WTC11 (cell line): Measurements from ENCODE around the gene CRCP. TPM values are rescaled to one million over a fixed set of nuclear protein-coding genes. Genes with fewer than 3 reads are reported as not detected.

Experiments used
- ATAC-seq: fragments of 200-7000 bp; cut with Tn5 transposase; 2 replicates; pipeline ENCODE4 v1.10.0; 2021; ENCODE audit warnings: mild to moderate bottlenecking, moderate library complexity
- CTCF ChIA-PET: fragments of 300-600 bp; sonication (Branson Sonifier 250); formaldehyde crosslinking; loops from one replicate; lab custom pipeline; 2021; ENCODE audit warnings: antibody characterized with exemption; lab: Charles Lee
- POLR2A ChIA-PET: fragments of 350-600 bp; sonication (Branson Sonifier 250); formaldehyde crosslinking; loops from one replicate; lab custom pipeline; 2021; ENCODE audit warnings: antibody characterized with exemption; lab: Charles Lee
- DNase-seq: peaks from one replicate; pipeline ENCODE4 v3.0.0; 2021; ENCODE audit warnings: low spot score
- H3K27ac Mint-ChIP-seq: 2 replicates; pipeline ENCODE4 v1.8.0; 2021; ENCODE audit warnings: mixed read lengths
- H3K27me3 Mint-ChIP-seq: 2 replicates; pipeline ENCODE4 v1.8.0; 2021; ENCODE audit warnings: low read depth, mild to moderate bottlenecking, moderate library complexity, mixed read lengths
- H3K36me3 Mint-ChIP-seq: 2 replicates; pipeline ENCODE4 v1.8.0; 2021; ENCODE audit warnings: mixed read lengths
- H3K4me1 Mint-ChIP-seq: 2 replicates; pipeline ENCODE4 v1.8.0; 2022; ENCODE audit warnings: mixed read lengths
- H3K4me3 Mint-ChIP-seq: 2 replicates; pipeline ENCODE4 v1.8.0; 2021; ENCODE audit warnings: mild to moderate bottlenecking, moderate library complexity, mixed read lengths
- H3K9me3 Mint-ChIP-seq: 2 replicates; pipeline ENCODE4 v1.8.0; 2021; ENCODE audit warnings: mixed read lengths
- AR ChIP-seq: fragments of 250-450 bp; sonication (Bioruptor Pico); IDR thresholded peaks from 2 replicates; pipeline ENCODE4 v1.9.0; 2021; ENCODE audit warnings: mild to moderate bottlenecking
- ATF1 ChIP-seq: sonication (generic); formaldehyde crosslinking; IDR thresholded peaks from 2 replicates; pipeline ENCODE4 v1.8.1; 2023; ENCODE audit warnings: mild to moderate bottlenecking, moderate library complexity, missing genetic modification reagents
- ATF2 ChIP-seq: sonication (generic); formaldehyde crosslinking; IDR thresholded peaks from 2 replicates; pipeline ENCODE4 v1.8.1; 2022; ENCODE audit warnings: low read depth, missing genetic modification reagents, borderline replicate concordance
- ATF6 ChIP-seq: sonication (generic); formaldehyde crosslinking; IDR thresholded peaks from 2 replicates; pipeline ENCODE4 v1.8.1; 2023; ENCODE audit warnings: mild to moderate bottlenecking, missing genetic modification reagents
- ELF4 ChIP-seq: sonication (generic); formaldehyde crosslinking; IDR thresholded peaks from 2 replicates; pipeline ENCODE4 v1.8.1; 2022; ENCODE audit warnings: low read depth, mild to moderate bottlenecking, moderate library complexity, missing genetic modification reagents
- ETV6 ChIP-seq: sonication (generic); formaldehyde crosslinking; IDR thresholded peaks from 2 replicates; pipeline ENCODE4 v1.8.1; 2022; ENCODE audit warnings: mild to moderate bottlenecking, missing genetic modification reagents
- FOXP4 ChIP-seq: sonication (generic); formaldehyde crosslinking; IDR thresholded peaks from 2 replicates; pipeline ENCODE4 v1.8.0; 2022; ENCODE audit warnings: mild to moderate bottlenecking, missing genetic modification reagents
- IRF2 ChIP-seq: sonication (generic); formaldehyde crosslinking; IDR thresholded peaks from 2 replicates; pipeline ENCODE4 v1.8.0; 2022; ENCODE audit warnings: low read depth, missing genetic modification reagents, borderline replicate concordance
- JAZF1 ChIP-seq: fragments of 250-450 bp; sonication (Bioruptor Pico); IDR thresholded peaks from 2 replicates; pipeline ENCODE4 v1.9.0; 2021; ENCODE audit warnings: moderate library complexity, mild to moderate bottlenecking, inconsistent platforms
- MAX ChIP-seq: sonication (generic); formaldehyde crosslinking; IDR thresholded peaks from 2 replicates; pipeline ENCODE4 v1.8.0; 2022; ENCODE audit warnings: mild to moderate bottlenecking, missing genetic modification reagents
- NR1H2 ChIP-seq: sonication (generic); formaldehyde crosslinking; IDR thresholded peaks from 2 replicates; pipeline ENCODE4 v1.9.0; 2021; ENCODE audit warnings: mild to moderate bottlenecking, moderate library complexity, missing genetic modification reagents
- PRDM15 ChIP-seq: sonication (generic); formaldehyde crosslinking; IDR thresholded peaks from 2 replicates; pipeline ENCODE4 v1.8.0; 2022; ENCODE audit warnings: missing genetic modification reagents
- SMAD3 ChIP-seq: sonication (generic); formaldehyde crosslinking; IDR thresholded peaks from 2 replicates; pipeline ENCODE4 v1.8.0; 2022; ENCODE audit warnings: missing genetic modification reagents, mild to moderate bottlenecking, borderline replicate concordance
- USF2 ChIP-seq: sonication (generic); formaldehyde crosslinking; IDR thresholded peaks from 2 replicates; pipeline ENCODE4 v1.8.1; 2023; ENCODE audit warnings: mild to moderate bottlenecking, missing genetic modification reagents, moderate library complexity
- ZNF281 ChIP-seq: sonication (generic); formaldehyde crosslinking; IDR thresholded peaks from 2 replicates; pipeline ENCODE4 v1.8.0; 2023; ENCODE audit warnings: mild to moderate bottlenecking, missing genetic modification reagents
- ZNF396 ChIP-seq: fragments of 250-450 bp; sonication (Bioruptor Pico); IDR thresholded peaks from 2 replicates; pipeline ENCODE4 v1.8.0; 2021; ENCODE audit warnings: mild to moderate bottlenecking, moderate library complexity, borderline replicate concordance
- ZNF671 ChIP-seq: fragments of 250-450 bp; sonication (Bioruptor Pico); IDR thresholded peaks from 2 replicates; pipeline ENCODE4 v1.8.0; 2021; ENCODE audit warnings: mild to moderate bottlenecking
- total RNA-seq: library from RNA; stranded (reverse); gene quantifications from 3 replicates; pipeline ENCODE4 v1.2.3, GENCODE V29; 2021

Gene CRCP
- total RNA-seq, 1 experiment from 2014 or later, result 23.3 TPM

- no peak for TF ChIP-seq ATF6
- no peak for TF ChIP-seq FOXP4
- TF ChIP-seq MAX (CRISPR knock-in tag), result no peak
- TF ChIP-seq ETV6 (CRISPR knock-in tag), result no peak
- no peak for TF ChIP-seq USF2 (CRISPR knock-in tag)
- TF ChIP-seq SMAD3 (CRISPR knock-in tag), result no peak
Observed at GRCh38 chr7:66182920-66183319, 68.3 kb downstream of the CRCP start (continued).

GRCh38 chr7:66183700-66184099 is 69.1 kb downstream of the CRCP start:
- Mint-ChIP-seq H3K9me3 (peaks cover 12% of the 10 kb centered on the region), H3K4me1 (no peaks in the 10 kb centered on the region), H3K36me3 (peaks cover 3% of the 10 kb centered on the region; the same call in 1 of the 2 replicates), H3K27me3 (peaks cover 2% of the 10 kb centered on the region; the same call in 1 of the 2 replicates), H3K27ac (no peak overlapping the region), H3K4me3 (no peak overlapping the region)
- ChIA-PET POLR2A (no interaction called here), CTCF (interaction anchor here (2.2 kb wide), 1 partner anchor 21 kb away, joined by 6 read pairs; the partner anchor contains the start of gene TPST1)
- no peak for DNase-seq
- no peak for ATAC-seq
- TF ChIP-seq SMAD3 (CRISPR knock-in tag) (no peak), PRDM15 (CRISPR knock-in tag) (no peak), ATF6 (no peak), AR (CRISPR knock-in tag) (no peak), ELF4 (no peak), ATF2 (CRISPR knock-in tag) (no peak), NR1H2 (CRISPR knock-in tag) (no peak), ZNF396 (no peak), IRF2 (CRISPR knock-in tag) (no peak), JAZF1 (CRISPR knock-in tag) (no peak), ZNF281 (CRISPR knock-in tag) (no peak), ATF1 (CRISPR knock-in tag) (no peak), ZNF671 (no peak)
